Endothelial cell (in vitro differentiated cells): ENCODE data around the gene TIMM23. TPM values are rescaled to one million over a fixed set of nuclear protein-coding genes. Genes with fewer than 3 reads are reported as not detected.

Experiments
- DNase-seq: peaks from one replicate; pipeline ENCODE4 v3.0.0; 2021; ENCODE audit warnings: low spot score
- H3K27ac Mint-ChIP-seq: one replicate; pipeline ENCODE4 v1.8.0; 2021; ENCODE audit warnings: mixed read lengths, inconsistent platforms; ENCODE audit not compliant: unreplicated experiment
- H3K27me3 Mint-ChIP-seq: one replicate; pipeline ENCODE4 v1.8.0; 2021; ENCODE audit warnings: mild to moderate bottlenecking, moderate library complexity, mixed read lengths, inconsistent platforms; ENCODE audit not compliant: unreplicated experiment
- H3K36me3 Mint-ChIP-seq: one replicate; pipeline ENCODE4 v1.8.0; 2021; ENCODE audit warnings: mild to moderate bottlenecking, low read depth, mixed read lengths, inconsistent platforms; ENCODE audit not compliant: unreplicated experiment
- H3K4me1 Mint-ChIP-seq: one replicate; pipeline ENCODE4 v1.8.0; 2021; ENCODE audit warnings: mild to moderate bottlenecking, mixed read lengths, inconsistent platforms; ENCODE audit not compliant: unreplicated experiment
- H3K4me3 Mint-ChIP-seq: one replicate; pipeline ENCODE4 v1.8.0; 2021; ENCODE audit warnings: mild to moderate bottlenecking, mixed read lengths, inconsistent platforms; ENCODE audit not compliant: unreplicated experiment
- H3K9me3 Mint-ChIP-seq: one replicate; pipeline ENCODE4 v1.8.0; 2021; ENCODE audit warnings: mixed read lengths, inconsistent platforms; ENCODE audit not compliant: unreplicated experiment
- total RNA-seq: library from RNA; stranded (reverse); fragmentation: NEBNext Ultra II Directional; extraction: Animal tissue kit (Norgen Biotek cat#: 25700); gene quantifications from one replicate; pipeline ENCODE4 v1.2.1, GENCODE V29; 2021; ENCODE audit not compliant: unreplicated experiment
- TF ChIP-seq, protein P1 (sequence below): fragments of 200-600 bp; sonication (generic); IDR thresholded peaks from one replicate; pipeline ENCODE4 v1.5.0; 2021; ENCODE audit warnings: antibody characterized with exemption; ENCODE audit not compliant: unreplicated experiment

TIMM23 gene
- total RNA-seq, 1 donor from 2014 or later = 57.9 TPM

DNA sequence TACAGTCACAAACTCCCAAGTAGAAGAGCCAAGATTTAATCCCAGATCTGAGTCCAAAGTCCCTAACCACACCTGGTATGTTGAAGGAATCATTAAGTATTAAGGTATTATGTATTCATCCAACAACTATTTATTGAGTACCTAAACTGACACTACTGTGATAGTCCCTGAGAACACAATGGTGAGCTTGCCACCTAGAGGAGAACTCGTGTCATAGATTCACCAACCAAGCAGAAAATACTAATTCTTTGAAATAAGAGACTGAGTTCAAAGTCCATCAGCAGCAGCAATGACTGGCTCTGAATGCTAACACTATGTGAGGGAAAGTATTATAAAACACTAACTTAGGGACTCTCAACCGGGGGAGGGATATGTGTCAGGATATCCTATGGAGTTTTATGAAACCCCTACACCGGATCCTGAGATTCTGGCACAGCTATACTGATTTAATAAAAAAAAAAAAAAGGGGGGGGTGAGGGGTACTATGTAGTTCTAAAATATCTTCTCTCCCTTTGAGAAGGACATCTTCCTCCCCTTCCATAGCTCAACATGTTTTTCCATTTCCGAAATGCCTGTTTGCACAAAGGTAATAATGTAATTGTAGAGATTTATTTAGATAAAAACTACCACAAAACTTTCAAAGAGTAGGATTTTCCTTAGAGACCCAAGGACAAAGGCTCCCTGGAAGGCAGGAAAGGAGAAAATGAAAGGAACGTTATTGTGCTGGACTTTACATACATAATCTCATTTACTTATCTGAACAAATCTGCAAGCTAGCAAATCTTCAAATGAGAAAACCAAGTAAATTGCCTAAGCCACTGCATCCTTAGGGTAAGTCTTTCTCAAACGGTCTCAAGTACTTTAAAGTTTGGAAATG, 56.5 kb downstream of the TIMM23 start:
- Mint-ChIP-seq H3K36me3 (no peaks in the 10 kb centered on the region), H3K4me3 (peak overlapping the region; percentile 94), H3K9me3 (no peaks in the 10 kb centered on the region), H3K27ac (peak overlapping the region; percentile 92), H3K27me3 (peaks cover 2% of the 10 kb centered on the region), H3K4me1 (peaks cover 56% of the 10 kb centered on the region)
- TF ChIP-seq, protein P1, sequence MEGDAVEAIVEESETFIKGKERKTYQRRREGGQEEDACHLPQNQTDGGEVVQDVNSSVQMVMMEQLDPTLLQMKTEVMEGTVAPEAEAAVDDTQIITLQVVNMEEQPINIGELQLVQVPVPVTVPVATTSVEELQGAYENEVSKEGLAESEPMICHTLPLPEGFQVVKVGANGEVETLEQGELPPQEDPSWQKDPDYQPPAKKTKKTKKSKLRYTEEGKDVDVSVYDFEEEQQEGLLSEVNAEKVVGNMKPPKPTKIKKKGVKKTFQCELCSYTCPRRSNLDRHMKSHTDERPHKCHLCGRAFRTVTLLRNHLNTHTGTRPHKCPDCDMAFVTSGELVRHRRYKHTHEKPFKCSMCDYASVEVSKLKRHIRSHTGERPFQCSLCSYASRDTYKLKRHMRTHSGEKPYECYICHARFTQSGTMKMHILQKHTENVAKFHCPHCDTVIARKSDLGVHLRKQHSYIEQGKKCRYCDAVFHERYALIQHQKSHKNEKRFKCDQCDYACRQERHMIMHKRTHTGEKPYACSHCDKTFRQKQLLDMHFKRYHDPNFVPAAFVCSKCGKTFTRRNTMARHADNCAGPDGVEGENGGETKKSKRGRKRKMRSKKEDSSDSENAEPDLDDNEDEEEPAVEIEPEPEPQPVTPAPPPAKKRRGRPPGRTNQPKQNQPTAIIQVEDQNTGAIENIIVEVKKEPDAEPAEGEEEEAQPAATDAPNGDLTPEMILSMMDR = peak; percentile 65
- no peak for DNase-seq

- H3K4me1 Mint-ChIP-seq = peaks cover 52% of the 10 kb centered on the region
- no peaks in the 10 kb centered on the region for H3K9me3 Mint-ChIP-seq
- peaks cover 2% of the 10 kb centered on the region for H3K27me3 Mint-ChIP-seq
- H3K36me3 Mint-ChIP-seq = no peaks in the 10 kb centered on the region
- TF ChIP-seq, protein P1 = no peak
- H3K4me3 Mint-ChIP-seq = peak overlapping the region; percentile 94
- H3K27ac Mint-ChIP-seq = peak overlapping the region; percentile 92
- no peak for DNase-seq
Measured at GRCh38 chr10:46029461-46030030, 57.3 kb downstream of the TIMM23 start.

- Mint-ChIP-seq H3K9me3 (no peaks in the 10 kb centered on the region), H3K4me1 (peaks cover 52% of the 10 kb centered on the region), H3K27me3 (peaks cover 2% of the 10 kb centered on the region), H3K36me3 (no peaks in the 10 kb centered on the region), H3K27ac (peak within 1 kb of the TSS; percentile 92), H3K4me3 (peak within 1 kb of the TSS; percentile 94)
- DNase-seq = peak; percentile 95
- TF ChIP-seq, protein P1 = peak; percentile 50
Measured at GRCh38 chr10:46030091-46030937, 58.0 kb downstream of the TIMM23 start, which contains the start of gene NCOA4. Gene NCOA4 (minus strand): TSS chr10:46030623. CDS start chr10:46016680, 13,943 bp downstream.

GRCh38 chr10:46031648-46032532, 59.6 kb downstream of the TIMM23 start:
- DNase-seq = no peak
- H3K27me3 Mint-ChIP-seq = peaks cover 2% of the 10 kb centered on the region
- H3K4me1 Mint-ChIP-seq = peaks cover 47% of the 10 kb centered on the region
- H3K4me3 Mint-ChIP-seq = no peak overlapping the region
- no peaks in the 10 kb centered on the region for H3K36me3 Mint-ChIP-seq
- TF ChIP-seq, protein P1 = no peak
- peak overlapping the region; percentile 9 for H3K27ac Mint-ChIP-seq
- H3K9me3 Mint-ChIP-seq = no peaks in the 10 kb centered on the region
